ENCODE data around the gene B3GALT4.

DNA sequence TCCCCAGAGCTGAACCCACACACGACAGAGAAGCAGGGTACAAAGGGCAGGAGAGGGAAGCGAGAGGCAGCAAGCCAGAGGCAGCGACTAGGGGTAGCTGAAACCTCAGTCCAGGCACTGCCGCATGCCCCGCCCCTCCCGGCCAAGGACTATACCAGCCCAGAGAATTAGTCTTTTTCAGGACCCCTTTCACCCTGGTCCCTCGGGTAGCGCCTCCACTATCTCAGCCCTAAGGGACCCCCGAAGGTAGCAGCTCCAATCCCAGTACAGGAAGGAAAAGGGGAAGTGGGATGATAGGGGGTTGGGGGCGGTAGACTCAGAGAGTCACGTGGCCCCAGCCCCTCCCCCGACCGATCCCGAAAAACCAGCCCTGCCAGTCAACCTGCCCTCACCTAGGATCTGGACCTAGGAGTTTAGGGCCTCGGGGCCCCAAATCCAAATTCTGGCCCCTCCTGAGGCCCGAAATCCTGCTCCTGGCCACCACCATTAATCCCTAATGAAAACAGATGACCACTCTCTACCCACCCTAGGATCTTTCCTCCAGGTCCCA, 20.6 kb downstream of the B3GALT4 start:
- TF ChIP-seq, protein P1, sequence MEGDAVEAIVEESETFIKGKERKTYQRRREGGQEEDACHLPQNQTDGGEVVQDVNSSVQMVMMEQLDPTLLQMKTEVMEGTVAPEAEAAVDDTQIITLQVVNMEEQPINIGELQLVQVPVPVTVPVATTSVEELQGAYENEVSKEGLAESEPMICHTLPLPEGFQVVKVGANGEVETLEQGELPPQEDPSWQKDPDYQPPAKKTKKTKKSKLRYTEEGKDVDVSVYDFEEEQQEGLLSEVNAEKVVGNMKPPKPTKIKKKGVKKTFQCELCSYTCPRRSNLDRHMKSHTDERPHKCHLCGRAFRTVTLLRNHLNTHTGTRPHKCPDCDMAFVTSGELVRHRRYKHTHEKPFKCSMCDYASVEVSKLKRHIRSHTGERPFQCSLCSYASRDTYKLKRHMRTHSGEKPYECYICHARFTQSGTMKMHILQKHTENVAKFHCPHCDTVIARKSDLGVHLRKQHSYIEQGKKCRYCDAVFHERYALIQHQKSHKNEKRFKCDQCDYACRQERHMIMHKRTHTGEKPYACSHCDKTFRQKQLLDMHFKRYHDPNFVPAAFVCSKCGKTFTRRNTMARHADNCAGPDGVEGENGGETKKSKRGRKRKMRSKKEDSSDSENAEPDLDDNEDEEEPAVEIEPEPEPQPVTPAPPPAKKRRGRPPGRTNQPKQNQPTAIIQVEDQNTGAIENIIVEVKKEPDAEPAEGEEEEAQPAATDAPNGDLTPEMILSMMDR (IDR thresholded peaks at IDR 0.05; ENCODE audit: low read depth, low read length, poor library complexity, severe bottlenecking): no peak
- TF ChIP-seq EZH2phosphoT487 (IDR thresholded peaks at IDR 0.05; ENCODE audit: borderline replicate concordance, low read length): no peak
